Cardiac muscle cell (in vitro differentiated cells and primary cell): ENCODE results near the gene EID3. TPM values are rescaled to one million over a fixed set of nuclear protein-coding genes. Genes with fewer than 3 reads are reported as not detected.

Experiments used
- DNase-seq, 2 donors: peaks; one replicate each; pipeline versions ENCODE4 v3.0.0 to v3.0.0-alpha.2; 2010 to 2017; ENCODE audit warnings: low read depth in 1 of 2, low spot score in 1 of 2
- H3K27ac ChIP-seq: fragments of 200-600 bp; sonication (generic); 2 replicates; pipeline ENCODE4 v1.5.1; 2016
- H3K27me3 ChIP-seq: fragments of 200-600 bp; sonication (generic); 2 replicates; pipeline ENCODE4 v1.6.0; 2016; ENCODE audit warnings: control low read depth
- H3K36me3 ChIP-seq: fragments of 200-600 bp; sonication (generic); 2 replicates; pipeline ENCODE4 v1.5.1; 2016; ENCODE audit warnings: control low read depth
- H3K4me1 ChIP-seq: fragments of 200-600 bp; sonication (generic); 2 replicates; pipeline ENCODE4 v1.8.1; 2017; ENCODE audit warnings: low read depth, mild to moderate bottlenecking, mixed run types
- H3K4me3 ChIP-seq: fragments of 200-600 bp; sonication (generic); 2 replicates; pipeline ENCODE4 v1.5.1; 2016; ENCODE audit warnings: mild to moderate bottlenecking
- H3K9me3 ChIP-seq: fragments of 200-600 bp; sonication (generic); 2 replicates; pipeline ENCODE4 v1.5.1; 2017; ENCODE audit warnings: low read depth, mild to moderate bottlenecking, control low read depth
- CTCF ChIP-seq: IDR thresholded peaks from 2 replicates; pipeline ENCODE4 v1.5.1; 2012; ENCODE audit warnings: low read depth, mild to moderate bottlenecking, low read length
- polyA plus RNA-seq: library from polyadenylated mRNA; unstranded; fragments of >200 nt; fragmentation: Nextera tagmentation; extraction: Ambion mirVana; gene quantifications from 2 replicates; pipeline ENCODE4 v1.2.1, GENCODE V29; 2016
- total RNA-seq: library from RNA; depleted of rRNA; stranded (reverse); fragments of >200 nt; gene quantifications from 2 replicates; pipeline ENCODE4 v1.2.3, GENCODE V29; 2016

Gene EID3
- total and polyA plus RNA-seq, 2 experiments from 2014 or later: 3.0 to 3.3 TPM

DNA sequence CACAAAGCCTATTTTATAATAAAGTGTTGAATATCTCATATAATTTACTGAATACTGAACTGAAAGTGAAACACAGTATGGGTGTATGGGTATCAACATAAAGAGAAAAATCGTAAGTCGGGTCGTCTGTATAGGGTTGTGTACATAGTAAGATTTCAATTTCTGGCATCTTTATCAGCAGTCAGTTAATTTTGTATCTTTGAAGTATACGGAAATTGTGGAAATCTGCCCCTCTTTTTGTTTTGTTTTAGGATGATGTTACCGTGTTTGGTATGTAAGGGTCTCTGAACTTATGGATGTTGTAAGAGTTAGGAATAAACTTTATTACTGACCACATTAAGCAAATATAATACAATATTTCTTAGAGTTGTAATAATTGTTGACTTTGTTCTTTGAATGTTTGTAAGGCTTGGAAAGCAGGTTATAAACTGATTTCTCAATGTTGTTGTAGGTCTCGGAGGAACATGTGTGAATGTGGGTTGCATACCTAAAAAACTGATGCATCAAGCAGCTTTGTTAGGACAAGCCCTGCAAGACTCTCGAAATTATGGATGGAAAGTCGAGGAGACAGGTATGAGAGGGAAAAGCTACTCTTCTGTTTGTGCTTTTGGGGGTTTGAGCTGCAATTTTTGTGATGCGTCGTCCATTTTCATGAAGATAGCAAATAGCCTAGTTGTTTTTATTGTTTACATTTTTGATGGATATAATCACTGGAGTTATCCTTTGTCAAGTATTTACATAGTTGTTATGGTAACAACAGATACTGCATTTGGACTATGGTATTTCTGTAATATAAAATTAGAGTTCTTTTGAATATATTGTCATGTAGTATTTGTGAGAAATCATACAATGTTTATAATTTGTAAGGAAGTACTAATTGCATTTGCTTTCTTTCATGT is 12.0 kb downstream of the EID3 start:
- Histone ChIP-seq H3K27me3 (no peaks in the 10 kb centered on the region), H3K27ac (no peak overlapping the region), H3K9me3 (no peaks in the 10 kb centered on the region), H3K4me3 (no peak overlapping the region), H3K4me1 (no peaks in the 10 kb centered on the region), H3K36me3 (peaks cover 65% of the 10 kb centered on the region)
- no peak for DNase-seq
- no peak for TF ChIP-seq CTCF

- H3K4me1 ChIP-seq: no peaks in the 10 kb centered on the region
- peaks cover 69% of the 10 kb centered on the region for H3K36me3 ChIP-seq
- H3K4me3 ChIP-seq: no peak overlapping the region
- no peak overlapping the region for H3K27ac ChIP-seq
- H3K9me3 ChIP-seq: no peaks in the 10 kb centered on the region
- DNase-seq: no peak
- no peaks in the 10 kb centered on the region for H3K27me3 ChIP-seq
- TF ChIP-seq CTCF: no peak
Measured at GRCh38 chr12:104316936-104317335, 13.4 kb downstream of the EID3 start.

- Histone ChIP-seq H3K4me1 (no peaks in the 10 kb centered on the region), H3K4me3 (no peak overlapping the region), H3K9me3 (no peaks in the 10 kb centered on the region), H3K36me3 (peaks cover 63% of the 10 kb centered on the region), H3K27me3 (no peaks in the 10 kb centered on the region), H3K27ac (no peak overlapping the region)
- TF ChIP-seq CTCF: no peak
- no peak for DNase-seq
Measured at GRCh38 chr12:104317538-104318210, 14.1 kb downstream of the EID3 start.

DNA sequence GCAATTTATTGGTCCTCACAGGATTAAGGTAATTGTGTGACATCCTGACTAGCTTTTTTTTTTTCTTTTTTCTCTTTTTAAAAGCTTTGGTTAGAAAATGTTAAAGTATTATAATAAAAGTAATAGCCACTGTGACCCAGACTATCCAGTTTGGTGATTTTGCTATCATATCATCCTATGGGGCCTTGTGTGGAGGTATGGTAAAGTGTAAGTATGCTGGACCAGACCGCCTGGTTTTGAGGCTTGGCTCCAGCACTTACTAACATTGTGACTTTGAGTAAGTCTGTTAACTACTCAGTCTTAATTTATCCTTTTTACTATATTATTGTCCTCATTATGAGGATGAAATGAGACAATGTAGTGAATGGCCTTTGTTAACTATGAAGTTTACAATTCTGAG is 15.5 kb downstream of the EID3 start:
- Histone ChIP-seq H3K36me3 (peaks cover 50% of the 10 kb centered on the region), H3K9me3 (no peaks in the 10 kb centered on the region), H3K4me3 (no peak overlapping the region), H3K27me3 (no peaks in the 10 kb centered on the region), H3K4me1 (no peaks in the 10 kb centered on the region), H3K27ac (no peak overlapping the region)
- no peak for DNase-seq
- no peak for TF ChIP-seq CTCF

DNA sequence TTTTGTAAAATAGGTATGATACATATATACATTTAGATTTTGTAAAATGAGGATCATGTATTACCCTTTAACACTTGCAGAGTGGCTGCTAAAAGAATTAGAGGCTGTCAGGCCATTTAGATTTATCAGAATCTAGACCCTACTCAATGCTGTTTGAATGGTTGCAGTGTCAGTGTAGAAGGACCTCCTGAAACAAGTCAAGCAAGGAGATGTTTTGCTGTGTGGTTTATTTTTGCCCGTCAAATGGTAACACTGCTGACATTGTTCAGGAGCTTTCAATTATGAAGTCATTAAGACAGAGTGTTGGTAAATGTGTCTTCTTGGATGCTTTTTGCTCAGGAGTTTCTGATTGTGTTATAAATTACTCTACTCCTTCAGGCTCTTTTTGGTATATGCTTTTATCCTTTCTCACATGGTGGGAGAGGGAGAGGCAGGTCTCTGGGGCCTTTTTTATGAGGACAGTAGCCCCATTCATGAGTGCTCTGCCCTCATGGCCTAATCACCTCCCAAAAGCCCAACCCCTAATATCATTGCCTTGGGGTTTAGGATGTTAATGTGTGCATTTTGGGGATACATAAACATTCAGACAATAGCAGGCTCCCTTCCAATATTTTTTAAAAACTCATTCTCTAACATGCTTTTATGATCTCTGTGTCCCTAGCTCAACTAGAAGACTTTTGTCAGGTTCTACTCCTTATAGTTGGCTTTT is 16.5 kb downstream of the EID3 start:
- H3K36me3 ChIP-seq: peaks cover 48% of the 10 kb centered on the region
- H3K4me3 ChIP-seq: no peak overlapping the region
- no peaks in the 10 kb centered on the region for H3K9me3 ChIP-seq
- H3K4me1 ChIP-seq: no peaks in the 10 kb centered on the region
- H3K27ac ChIP-seq: no peak overlapping the region
- TF ChIP-seq CTCF: no peak
- H3K27me3 ChIP-seq: no peaks in the 10 kb centered on the region
- no peak for DNase-seq
